Nephron (organoid): ENCODE data around the gene CPN2.
A peak's percentile ranks its signal among the peaks of the same experiment; 100 is the strongest.

ENCODE experiments used
- H3K27ac Mint-ChIP-seq, 3 experiments: 2 replicates each; pipeline ENCODE4 v1.8.0; 2020; ENCODE audit warnings: mixed read lengths in 3 of 3, mild to moderate bottlenecking in 2 of 3, moderate library complexity in 1 of 3
- H3K27me3 Mint-ChIP-seq: 2 replicates; pipeline ENCODE4 v1.8.0; 2021; ENCODE audit warnings: low read depth, mild to moderate bottlenecking, moderate library complexity, mixed read lengths
- H3K36me3 Mint-ChIP-seq: 2 replicates; pipeline ENCODE4 v1.8.0; 2020; ENCODE audit warnings: low read depth, mixed read lengths
- H3K4me1 Mint-ChIP-seq: 2 replicates; pipeline ENCODE4 v1.8.0; 2020; ENCODE audit warnings: mixed read lengths
- H3K4me3 Mint-ChIP-seq, 3 experiments: 2 replicates each; pipeline ENCODE4 v1.8.0; 2020; ENCODE audit warnings: mild to moderate bottlenecking in 3 of 3, mixed read lengths in 3 of 3, moderate library complexity in 2 of 3
- H3K9me3 Mint-ChIP-seq: 2 replicates; pipeline ENCODE4 v1.8.0; 2020; ENCODE audit warnings: mixed read lengths
- TF ChIP-seq, protein P1 (sequence below), 3 experiments: fragments of 200-600 bp; sonication (generic); IDR thresholded peaks; one replicate each; pipeline ENCODE4 v1.5.0; 2021; ENCODE audit warnings: antibody characterized with exemption in 3 of 3; ENCODE audit not compliant: unreplicated experiment in 3 of 3

CPN2 gene

DNA sequence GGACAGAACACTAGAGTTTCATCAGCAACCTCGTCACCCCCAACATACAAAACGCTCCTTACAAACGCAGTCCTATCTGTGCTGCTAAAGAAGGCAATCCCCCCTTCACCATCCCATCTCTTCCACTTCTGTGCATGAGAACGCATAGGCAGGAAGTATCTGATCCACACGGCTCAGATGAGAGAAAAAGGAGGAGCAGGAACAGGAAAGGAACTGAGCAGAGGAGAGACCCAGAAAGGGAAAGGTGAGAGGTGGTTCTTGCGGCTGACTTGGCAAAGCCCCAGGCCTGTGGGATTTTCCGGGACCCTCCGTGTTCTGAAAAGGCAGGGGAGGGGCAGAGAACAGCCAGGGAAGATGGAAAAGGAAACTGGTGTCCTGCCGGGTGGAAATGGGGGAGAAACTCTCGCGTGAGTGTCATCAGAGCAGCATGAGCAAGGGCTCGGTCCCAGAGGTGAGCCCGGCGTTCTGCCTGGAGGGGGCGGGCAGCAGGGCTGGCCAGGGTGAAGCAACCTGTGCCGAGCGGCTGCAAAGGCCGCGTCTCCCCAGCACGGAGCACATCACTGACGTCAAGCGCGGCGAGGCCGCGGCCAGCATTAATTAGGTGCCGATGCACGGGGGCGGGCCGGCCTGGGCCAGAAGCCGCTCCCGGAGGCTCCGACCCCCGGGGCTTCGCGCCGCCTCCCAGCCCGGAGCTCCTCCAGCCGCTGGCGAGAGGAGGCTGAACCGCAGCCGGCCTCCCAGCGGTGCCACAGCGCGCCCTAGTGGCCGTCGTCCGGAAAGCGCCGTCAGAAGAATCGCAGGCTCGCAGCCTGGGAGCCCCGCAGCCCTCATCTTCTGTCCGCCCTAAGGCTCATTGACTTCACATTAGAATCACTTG is 35.8 kb downstream of the CPN2 start:
- Mint-ChIP-seq H3K36me3 (peaks cover 13% of the 10 kb centered on the region), H3K4me1 (peaks cover 38% of the 10 kb centered on the region), H3K27me3 (peaks cover 43% of the 10 kb centered on the region), H3K27ac (peak overlapping the region; percentile 68 to 88 (median 79)), H3K4me3 (peak overlapping the region; percentile 76 to 81 (median 78)), H3K9me3 (peaks cover 13% of the 10 kb centered on the region)
- TF ChIP-seq, protein P1, sequence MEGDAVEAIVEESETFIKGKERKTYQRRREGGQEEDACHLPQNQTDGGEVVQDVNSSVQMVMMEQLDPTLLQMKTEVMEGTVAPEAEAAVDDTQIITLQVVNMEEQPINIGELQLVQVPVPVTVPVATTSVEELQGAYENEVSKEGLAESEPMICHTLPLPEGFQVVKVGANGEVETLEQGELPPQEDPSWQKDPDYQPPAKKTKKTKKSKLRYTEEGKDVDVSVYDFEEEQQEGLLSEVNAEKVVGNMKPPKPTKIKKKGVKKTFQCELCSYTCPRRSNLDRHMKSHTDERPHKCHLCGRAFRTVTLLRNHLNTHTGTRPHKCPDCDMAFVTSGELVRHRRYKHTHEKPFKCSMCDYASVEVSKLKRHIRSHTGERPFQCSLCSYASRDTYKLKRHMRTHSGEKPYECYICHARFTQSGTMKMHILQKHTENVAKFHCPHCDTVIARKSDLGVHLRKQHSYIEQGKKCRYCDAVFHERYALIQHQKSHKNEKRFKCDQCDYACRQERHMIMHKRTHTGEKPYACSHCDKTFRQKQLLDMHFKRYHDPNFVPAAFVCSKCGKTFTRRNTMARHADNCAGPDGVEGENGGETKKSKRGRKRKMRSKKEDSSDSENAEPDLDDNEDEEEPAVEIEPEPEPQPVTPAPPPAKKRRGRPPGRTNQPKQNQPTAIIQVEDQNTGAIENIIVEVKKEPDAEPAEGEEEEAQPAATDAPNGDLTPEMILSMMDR (IDR thresholded peaks at IDR 0.05; ENCODE audit: unreplicated experiment in 3 of 3) = peak; percentile 92 to 98 (median 97)

- Mint-ChIP-seq H3K4me3 (peak overlapping the region; percentile 76 to 81 (median 78)), H3K27me3 (peaks cover 40% of the 10 kb centered on the region), H3K4me1 (peaks cover 46% of the 10 kb centered on the region), H3K9me3 (peaks cover 11% of the 10 kb centered on the region), H3K36me3 (peaks cover 13% of the 10 kb centered on the region), H3K27ac (peak overlapping the region; percentile 68 to 88 (median 79))
- TF ChIP-seq, protein P1 (IDR thresholded peaks at IDR 0.05; ENCODE audit: unreplicated experiment in 3 of 3) = no peak
These were observed 36.6 kb downstream of the CPN2 start for GRCh38 chr3:194314388-194315068.

DNA sequence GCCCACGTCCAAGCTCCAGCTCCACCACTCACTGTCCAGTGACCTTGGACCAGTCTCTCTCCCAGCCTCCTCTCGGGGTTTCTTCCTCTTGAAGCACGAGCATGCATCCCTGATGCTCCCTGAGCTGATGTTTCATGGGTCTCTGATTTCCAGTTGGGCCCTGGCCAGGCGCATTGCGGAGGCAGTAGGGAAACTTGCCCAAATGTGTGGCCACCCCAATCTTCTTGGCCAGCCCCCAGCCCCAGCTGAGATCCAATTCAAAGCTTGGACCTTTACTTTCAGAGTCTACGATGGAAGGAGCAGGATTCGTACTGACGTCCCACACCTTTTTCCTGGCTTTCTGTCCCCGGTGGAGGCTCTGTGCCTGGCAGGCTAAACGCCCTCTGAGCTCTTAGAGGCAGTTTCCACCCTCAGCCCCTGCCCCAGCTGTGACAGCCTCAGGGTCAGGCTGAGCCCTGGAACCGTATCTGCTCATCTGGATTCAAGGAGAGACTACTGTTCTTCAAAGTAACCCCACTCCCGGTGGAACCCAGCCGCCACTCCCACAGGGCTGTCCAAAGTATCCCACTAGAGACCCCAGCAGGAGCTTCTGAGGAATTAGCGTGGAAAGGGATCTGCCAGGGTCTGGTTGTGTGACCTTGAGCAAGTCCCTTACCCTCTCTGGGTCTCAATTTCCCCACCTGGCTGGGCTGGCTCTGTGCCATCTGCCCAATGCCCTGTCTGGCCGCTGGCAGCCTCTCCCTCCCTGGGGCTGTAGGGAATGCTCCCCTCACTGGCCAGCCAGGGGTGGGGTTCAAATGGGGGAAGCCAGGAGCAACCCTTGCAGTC is 37.4 kb downstream of the CPN2 start:
- peak overlapping the region in 1 of 3 experiments; percentile 45 for H3K4me3 Mint-ChIP-seq
- peaks cover 33% of the 10 kb centered on the region for H3K27me3 Mint-ChIP-seq
- H3K9me3 Mint-ChIP-seq = peaks cover 3% of the 10 kb centered on the region
- TF ChIP-seq, protein P1 (IDR thresholded peaks at IDR 0.05; ENCODE audit: unreplicated experiment in 3 of 3) = no peak
- H3K27ac Mint-ChIP-seq = peak overlapping the region; percentile 68 to 81 (median 77)
- peaks cover 5% of the 10 kb centered on the region for H3K36me3 Mint-ChIP-seq
- peaks cover 53% of the 10 kb centered on the region for H3K4me1 Mint-ChIP-seq

DNA sequence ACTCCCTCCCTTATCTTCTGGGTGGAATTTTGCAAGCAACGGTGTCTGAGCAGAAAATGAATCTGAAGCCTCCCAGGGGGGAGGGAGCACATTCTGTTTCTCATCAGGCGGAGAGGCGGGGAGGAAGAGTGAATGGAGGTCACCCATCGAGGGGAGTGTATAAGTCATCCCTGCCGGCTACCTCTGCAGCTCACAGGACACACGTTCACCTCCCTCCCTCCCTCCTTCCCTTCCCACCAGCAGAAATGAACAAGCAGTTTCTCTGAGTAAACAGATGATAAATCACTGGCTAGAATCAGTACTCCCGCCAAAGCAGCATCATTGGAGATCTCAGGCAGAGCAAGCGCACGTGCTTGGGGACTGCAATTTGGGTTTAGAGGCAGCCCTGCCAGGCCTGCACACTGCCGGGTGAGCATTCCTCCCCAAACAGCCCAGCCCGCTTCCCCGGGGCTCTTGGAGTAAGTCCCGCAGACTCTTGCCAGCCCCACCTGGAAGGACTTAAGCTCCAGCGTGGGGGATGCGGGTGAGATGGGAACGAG is 38.3 kb downstream of the CPN2 start:
- H3K4me3 Mint-ChIP-seq = peak overlapping the region; percentile 36 to 50 (median 45)
- peaks cover 4% of the 10 kb centered on the region for H3K36me3 Mint-ChIP-seq
- peak overlapping the region; percentile 68 to 81 (median 77) for H3K27ac Mint-ChIP-seq
- H3K9me3 Mint-ChIP-seq = peaks cover 3% of the 10 kb centered on the region
- TF ChIP-seq, protein P1 (IDR thresholded peaks at IDR 0.05; ENCODE audit: unreplicated experiment in 3 of 3) = no peak
- peaks cover 59% of the 10 kb centered on the region for H3K4me1 Mint-ChIP-seq
- H3K27me3 Mint-ChIP-seq = peaks cover 36% of the 10 kb centered on the region

GRCh38 chr3:194312186-194312742 is 38.9 kb downstream of the CPN2 start:
- H3K4me1 Mint-ChIP-seq = peaks cover 63% of the 10 kb centered on the region
- TF ChIP-seq, protein P1 (IDR thresholded peaks at IDR 0.05; ENCODE audit: unreplicated experiment in 3 of 3) = no peak
- no peaks in the 10 kb centered on the region for H3K9me3 Mint-ChIP-seq
- H3K27me3 Mint-ChIP-seq = peaks cover 30% of the 10 kb centered on the region
- peak overlapping the region; percentile 36 to 45 (median 38) for H3K4me3 Mint-ChIP-seq
- peak overlapping the region; percentile 68 to 81 (median 77) for H3K27ac Mint-ChIP-seq
- no peaks in the 10 kb centered on the region for H3K36me3 Mint-ChIP-seq
